Testis (tissue), 2 donors: ENCODE results near the gene RPAP3.

Source experiments
- POLR2A ChIP-seq: fragments of 450-650 bp; IDR thresholded peaks from one replicate; pipeline ENCODE4 v1.6.1; 2017; ENCODE audit warnings: antibody characterized with exemption, mild to moderate bottlenecking, moderate library complexity
- TF ChIP-seq, protein P1 (sequence below), 3 experiments: fragments of 450-650 bp in 2 of 3; fragments of 200-600 bp in 1 of 3; sonication (generic) in 1 of 3; IDR thresholded peaks; one replicate each; pipeline ENCODE4 v1.5.1; 2016 to 2019; ENCODE audit warnings: antibody characterized with exemption in 3 of 3, mild to moderate bottlenecking in 2 of 3, moderate library complexity in 1 of 3

GRCh38 chr12:47652521-47653234 is 53.2 kb downstream of the RPAP3 start:
- no peak for TF ChIP-seq POLR2A
- TF ChIP-seq, protein P1, sequence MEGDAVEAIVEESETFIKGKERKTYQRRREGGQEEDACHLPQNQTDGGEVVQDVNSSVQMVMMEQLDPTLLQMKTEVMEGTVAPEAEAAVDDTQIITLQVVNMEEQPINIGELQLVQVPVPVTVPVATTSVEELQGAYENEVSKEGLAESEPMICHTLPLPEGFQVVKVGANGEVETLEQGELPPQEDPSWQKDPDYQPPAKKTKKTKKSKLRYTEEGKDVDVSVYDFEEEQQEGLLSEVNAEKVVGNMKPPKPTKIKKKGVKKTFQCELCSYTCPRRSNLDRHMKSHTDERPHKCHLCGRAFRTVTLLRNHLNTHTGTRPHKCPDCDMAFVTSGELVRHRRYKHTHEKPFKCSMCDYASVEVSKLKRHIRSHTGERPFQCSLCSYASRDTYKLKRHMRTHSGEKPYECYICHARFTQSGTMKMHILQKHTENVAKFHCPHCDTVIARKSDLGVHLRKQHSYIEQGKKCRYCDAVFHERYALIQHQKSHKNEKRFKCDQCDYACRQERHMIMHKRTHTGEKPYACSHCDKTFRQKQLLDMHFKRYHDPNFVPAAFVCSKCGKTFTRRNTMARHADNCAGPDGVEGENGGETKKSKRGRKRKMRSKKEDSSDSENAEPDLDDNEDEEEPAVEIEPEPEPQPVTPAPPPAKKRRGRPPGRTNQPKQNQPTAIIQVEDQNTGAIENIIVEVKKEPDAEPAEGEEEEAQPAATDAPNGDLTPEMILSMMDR (IDR thresholded peaks at IDR 0.05), result no peak
